ENCODE measurements around the gene JADE2.

Gene JADE2

DNA sequence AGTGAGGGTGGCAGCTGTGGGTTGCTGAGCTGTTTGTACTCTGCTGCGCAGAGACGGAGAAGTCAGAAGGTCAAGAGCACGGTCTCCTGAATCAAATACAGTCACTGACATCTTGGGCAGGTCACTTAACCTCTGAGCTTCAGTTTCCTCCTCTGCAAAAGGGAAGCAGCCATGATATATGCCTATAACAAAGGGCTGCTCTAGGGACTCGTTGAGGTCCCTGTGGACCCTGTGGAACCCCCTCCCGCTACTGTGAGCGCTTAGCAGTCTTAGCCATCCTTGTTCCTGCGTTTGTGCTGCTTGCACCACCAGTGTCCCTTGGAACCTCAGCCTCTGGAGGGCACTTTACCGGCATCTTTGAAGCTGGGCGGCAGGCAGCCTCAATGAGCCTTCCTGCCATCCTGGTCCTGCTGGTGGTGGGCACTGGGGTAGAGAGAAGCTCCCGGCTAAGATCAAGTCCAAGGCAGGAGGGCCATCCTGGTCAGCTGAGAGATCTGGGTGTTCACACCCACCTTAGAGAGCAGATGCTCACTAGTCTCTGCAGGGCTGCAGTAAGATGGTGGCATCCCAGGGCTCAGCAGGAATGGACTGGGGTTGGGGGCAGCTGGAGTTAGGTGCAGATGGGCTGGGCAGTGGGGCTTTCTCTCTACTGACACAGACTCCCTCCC, 8.7 kb downstream of the JADE2 start:
- peaks cover 24% of the 10 kb centered on the region for H3K4me1 ChIP-seq (ENCODE audit: low read depth, poor library complexity, severe bottlenecking)
- H3K4me2 ChIP-seq = no peak overlapping the region

DNA sequence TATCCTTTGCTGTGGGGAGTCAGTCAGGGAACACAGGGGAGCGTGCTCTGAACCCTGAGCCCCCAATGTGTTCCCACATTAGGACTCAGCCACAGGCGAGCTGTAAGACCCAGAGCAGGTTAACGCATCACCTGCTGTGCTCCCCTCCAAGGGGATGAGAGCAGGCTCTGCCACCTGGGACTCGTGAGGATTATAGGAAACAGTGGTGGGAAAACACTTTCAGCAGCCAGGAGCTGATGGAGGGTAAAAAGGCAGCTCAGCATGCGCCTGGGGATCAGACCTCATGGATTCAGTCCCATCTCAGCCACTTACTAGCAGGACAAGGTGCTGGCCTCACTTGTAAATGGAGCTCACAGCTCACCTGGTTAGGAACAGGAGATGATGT, 9.2 kb downstream of the JADE2 start:
- no peak overlapping the region for H2AFZ ChIP-seq (ENCODE audit: low read depth)
- no peak overlapping the region for H3K4me2 ChIP-seq
- no peaks in the 10 kb centered on the region for H3K36me3 ChIP-seq (ENCODE audit: insufficient read depth)
- H3K27me3 ChIP-seq (ENCODE audit: insufficient read depth, low read depth) = no peaks in the 10 kb centered on the region
- H3K4me1 ChIP-seq (ENCODE audit: low read depth, poor library complexity, severe bottlenecking) = peaks cover 24% of the 10 kb centered on the region
- peaks cover 27% of the 10 kb centered on the region; the same call in 1 of the 2 replicates for H3K79me2 ChIP-seq (ENCODE audit: insufficient read depth, low read depth)
- no peaks in the 10 kb centered on the region for H4K20me1 ChIP-seq (ENCODE audit: insufficient read depth)
- H3K4me3 ChIP-seq (IDR thresholded peaks at IDR 0.05; ENCODE audit: insufficient read depth, low read depth, low read length) = no peak overlapping the region
- H3K27ac ChIP-seq = no peak overlapping the region
- no peak overlapping the region for H3K9ac ChIP-seq
- TF ChIP-seq, protein P1, sequence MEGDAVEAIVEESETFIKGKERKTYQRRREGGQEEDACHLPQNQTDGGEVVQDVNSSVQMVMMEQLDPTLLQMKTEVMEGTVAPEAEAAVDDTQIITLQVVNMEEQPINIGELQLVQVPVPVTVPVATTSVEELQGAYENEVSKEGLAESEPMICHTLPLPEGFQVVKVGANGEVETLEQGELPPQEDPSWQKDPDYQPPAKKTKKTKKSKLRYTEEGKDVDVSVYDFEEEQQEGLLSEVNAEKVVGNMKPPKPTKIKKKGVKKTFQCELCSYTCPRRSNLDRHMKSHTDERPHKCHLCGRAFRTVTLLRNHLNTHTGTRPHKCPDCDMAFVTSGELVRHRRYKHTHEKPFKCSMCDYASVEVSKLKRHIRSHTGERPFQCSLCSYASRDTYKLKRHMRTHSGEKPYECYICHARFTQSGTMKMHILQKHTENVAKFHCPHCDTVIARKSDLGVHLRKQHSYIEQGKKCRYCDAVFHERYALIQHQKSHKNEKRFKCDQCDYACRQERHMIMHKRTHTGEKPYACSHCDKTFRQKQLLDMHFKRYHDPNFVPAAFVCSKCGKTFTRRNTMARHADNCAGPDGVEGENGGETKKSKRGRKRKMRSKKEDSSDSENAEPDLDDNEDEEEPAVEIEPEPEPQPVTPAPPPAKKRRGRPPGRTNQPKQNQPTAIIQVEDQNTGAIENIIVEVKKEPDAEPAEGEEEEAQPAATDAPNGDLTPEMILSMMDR (conservative IDR thresholded peaks at IDR 0.05; ENCODE audit: low read depth, low read length) = no peak

More for the DNA sequence above, 8.7 kb downstream of the JADE2 start:
- Histone ChIP-seq H3K9ac (no peak overlapping the region), H3K4me3 (IDR thresholded peaks at IDR 0.05; ENCODE audit: insufficient read depth, low read depth, low read length) (no peak overlapping the region), H3K27me3 (ENCODE audit: insufficient read depth, low read depth) (no peaks in the 10 kb centered on the region), H3K36me3 (ENCODE audit: insufficient read depth) (no peaks in the 10 kb centered on the region), H3K27ac (no peak overlapping the region), H2AFZ (ENCODE audit: low read depth) (no peak overlapping the region), H4K20me1 (ENCODE audit: insufficient read depth) (no peaks in the 10 kb centered on the region), H3K79me2 (ENCODE audit: insufficient read depth, low read depth) (peaks cover 32% of the 10 kb centered on the region; the same call in 1 of the 2 replicates)
- TF ChIP-seq, protein P1 (conservative IDR thresholded peaks at IDR 0.05; ENCODE audit: low read depth, low read length) = no peak

DNA sequence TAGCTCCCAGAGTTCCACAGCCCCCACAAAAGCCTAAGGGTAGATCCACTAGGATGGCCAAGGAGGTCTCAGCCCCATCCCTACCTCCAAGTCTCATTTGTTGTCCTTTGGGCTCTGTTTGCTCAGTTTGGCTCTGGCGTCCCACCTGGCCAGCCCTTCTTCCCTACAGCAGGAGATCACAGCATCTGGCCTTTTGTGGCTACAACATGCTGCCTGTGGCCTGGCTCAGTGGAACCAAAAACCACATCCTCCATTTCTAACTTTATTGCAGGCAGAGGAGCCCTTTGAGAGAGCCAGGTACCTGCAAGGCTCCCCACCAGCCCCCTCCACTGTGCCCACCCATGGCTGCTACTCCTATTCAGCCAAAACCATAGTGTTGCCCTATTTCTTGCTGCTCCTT, 11.4 kb downstream of the JADE2 start:
- no peak overlapping the region for H2AFZ ChIP-seq (ENCODE audit: low read depth)
- H3K4me3 ChIP-seq (IDR thresholded peaks at IDR 0.05; ENCODE audit: insufficient read depth, low read depth, low read length) = no peak overlapping the region
- H3K4me1 ChIP-seq (ENCODE audit: low read depth, poor library complexity, severe bottlenecking) = peaks cover 24% of the 10 kb centered on the region
- H3K4me2 ChIP-seq = peak overlapping the region; percentile 66; the same call in 1 of the 2 replicates
- TF ChIP-seq, protein P1 (conservative IDR thresholded peaks at IDR 0.05; ENCODE audit: low read depth, low read length) = no peak
- H3K27me3 ChIP-seq (ENCODE audit: insufficient read depth, low read depth) = no peaks in the 10 kb centered on the region
- H3K27ac ChIP-seq = peak overlapping the region; percentile 20; the same call in 1 of the 2 replicates
- no peak overlapping the region for H3K9ac ChIP-seq
- peaks cover 8% of the 10 kb centered on the region; the same call in 1 of the 2 replicates for H3K79me2 ChIP-seq (ENCODE audit: insufficient read depth, low read depth)
- H3K36me3 ChIP-seq (ENCODE audit: insufficient read depth) = no peaks in the 10 kb centered on the region
- no peaks in the 10 kb centered on the region for H4K20me1 ChIP-seq (ENCODE audit: insufficient read depth)

- peak overlapping the region; percentile 66; the same call in 1 of the 2 replicates for H3K4me2 ChIP-seq
These were observed 11.8 kb downstream of the JADE2 start for GRCh38 chr5:134537297-134537696.

More at GRCh38 chr5:134537297-134537696, 11.8 kb downstream of the JADE2 start:
- H3K4me3 ChIP-seq (IDR thresholded peaks at IDR 0.05; ENCODE audit: insufficient read depth, low read depth, low read length) = no peak overlapping the region
- no peak overlapping the region for H2AFZ ChIP-seq (ENCODE audit: low read depth)
- TF ChIP-seq, protein P1 (conservative IDR thresholded peaks at IDR 0.05; ENCODE audit: low read depth, low read length) = no peak
- H3K79me2 ChIP-seq (ENCODE audit: insufficient read depth, low read depth) = peaks cover 4% of the 10 kb centered on the region; the same call in 1 of the 2 replicates
- H3K4me1 ChIP-seq (ENCODE audit: low read depth, poor library complexity, severe bottlenecking) = peaks cover 24% of the 10 kb centered on the region
- no peaks in the 10 kb centered on the region for H3K27me3 ChIP-seq (ENCODE audit: insufficient read depth, low read depth)
- H4K20me1 ChIP-seq (ENCODE audit: insufficient read depth) = no peaks in the 10 kb centered on the region
- no peak overlapping the region for H3K9ac ChIP-seq
- no peaks in the 10 kb centered on the region for H3K36me3 ChIP-seq (ENCODE audit: insufficient read depth)
- H3K27ac ChIP-seq = peak overlapping the region; percentile 20; the same call in 1 of the 2 replicates

Data from KMS-11 (cell line).